GM12801 (cell line): ENCODE data around the gene CMIP.

ENCODE experiments used
- CTCF ChIP-seq: IDR thresholded peaks from one replicate; pipeline ENCODE4 v1.5.1; 2011; ENCODE audit warnings: control low read depth; ENCODE audit not compliant: insufficient read length; ENCODE audit errors: extremely low read depth

The CMIP gene

DNA sequence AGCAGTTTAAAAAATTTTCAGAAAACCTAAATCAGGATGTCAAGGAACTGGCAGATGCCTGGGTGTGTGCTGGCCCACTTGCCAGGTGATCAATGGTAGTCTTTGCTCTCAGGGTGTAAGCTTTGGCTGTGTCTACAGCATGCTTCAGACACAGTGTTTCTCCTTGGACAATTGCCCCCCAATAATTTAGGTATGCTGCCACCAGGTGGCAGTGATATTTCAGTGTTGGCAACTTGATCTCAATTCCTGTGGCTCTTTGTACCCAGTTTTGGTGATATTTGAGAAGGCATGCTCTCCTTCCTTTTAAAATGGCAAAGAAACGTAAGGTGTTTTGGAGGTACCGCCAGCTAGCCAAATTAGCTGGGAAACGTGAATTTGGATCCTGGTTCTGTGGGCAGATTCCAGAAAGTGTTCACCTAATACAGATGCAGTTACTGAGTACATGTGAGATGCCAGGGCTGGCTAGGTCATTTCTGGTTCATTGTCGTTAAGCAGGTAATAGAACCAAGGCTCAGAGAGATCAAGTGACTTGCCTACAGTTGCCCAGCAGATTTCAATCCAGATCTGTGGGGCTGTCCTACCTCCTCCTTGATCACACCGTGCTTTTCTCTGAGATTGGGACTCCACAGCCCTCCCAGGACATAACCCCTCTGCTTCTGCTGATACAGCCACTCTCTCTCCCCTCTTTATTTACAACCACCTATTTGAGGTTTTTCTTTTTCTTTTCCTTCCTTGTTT lies 178.9 kb downstream of the CMIP start:
- TF ChIP-seq CTCF: peak; percentile 3

- no peak for TF ChIP-seq CTCF
These were observed 179.8 kb downstream of the CMIP start for GRCh38 chr16:81624403-81624759.

DNA sequence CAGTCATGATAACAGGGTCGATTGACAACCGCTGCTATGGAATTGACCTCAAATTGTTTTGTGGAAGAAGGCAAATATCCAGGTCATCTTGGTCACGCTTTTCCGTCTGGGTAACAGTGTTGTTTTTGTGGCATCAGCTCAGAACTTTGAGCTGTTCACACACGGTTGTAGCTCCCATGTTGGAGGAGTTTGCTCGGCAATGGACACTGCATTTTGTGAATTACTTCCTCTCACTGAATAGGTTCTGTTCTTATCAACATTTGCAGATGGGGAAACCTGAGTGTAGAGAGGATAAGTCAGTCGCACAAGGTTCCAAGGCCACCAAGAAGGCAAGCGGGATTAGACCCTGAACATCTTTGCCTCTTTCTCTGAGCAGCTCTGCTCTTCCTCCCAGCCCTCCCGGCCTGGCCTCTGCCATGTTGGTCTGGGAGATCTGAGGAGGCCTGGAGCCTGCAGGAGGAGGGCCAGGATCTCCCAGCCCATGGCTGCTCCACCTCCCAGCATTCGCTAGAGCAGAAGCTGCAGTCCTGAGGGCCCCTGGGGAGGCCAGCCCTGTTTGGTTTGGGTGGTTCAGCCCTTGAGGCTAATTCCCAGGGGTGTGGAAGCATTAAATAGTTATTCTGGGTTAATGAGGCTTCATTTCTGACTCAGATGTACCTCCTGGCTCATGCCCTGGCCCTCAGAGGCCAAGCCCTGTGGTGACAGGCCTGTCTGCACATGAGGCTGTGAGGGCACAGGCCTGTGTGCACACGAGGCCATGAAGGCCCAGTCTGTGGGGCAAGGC lies 180.3 kb downstream of the CMIP start:
- TF ChIP-seq CTCF: no peak

DNA sequence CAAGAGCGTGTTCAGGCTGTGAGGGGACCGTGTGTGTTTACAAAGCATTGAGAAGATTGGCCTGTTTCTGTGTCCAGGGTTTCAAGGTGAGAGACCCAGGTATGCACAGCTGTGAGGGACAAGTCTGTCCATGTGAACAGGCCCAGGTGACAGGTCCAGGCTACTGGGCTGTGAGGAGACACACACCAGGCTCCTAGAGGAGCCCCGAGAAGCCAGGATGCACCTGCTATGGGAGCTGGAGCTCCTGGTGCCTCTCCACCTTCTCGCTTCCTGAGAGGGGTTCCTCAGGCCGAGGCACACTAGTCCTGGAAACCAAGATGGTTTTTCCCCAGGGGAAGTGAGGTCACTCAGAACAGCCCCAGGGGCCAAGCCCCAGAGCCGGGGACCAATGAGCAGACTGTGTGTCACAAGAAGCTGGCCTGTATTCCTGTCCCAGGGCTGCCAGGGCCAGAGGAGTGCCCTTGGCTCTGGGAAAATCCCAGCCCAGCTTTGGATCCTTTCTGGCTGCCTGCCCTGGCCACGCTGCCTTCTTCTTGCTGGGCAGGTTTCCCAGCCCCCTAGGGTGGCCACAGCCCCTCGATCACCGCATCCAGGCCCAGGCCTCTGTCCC lies 181.0 kb downstream of the CMIP start:
- TF ChIP-seq CTCF: no peak

- TF ChIP-seq CTCF: no peak
These were observed 181.6 kb downstream of the CMIP start for GRCh38 chr16:81626181-81626674.

GRCh38 chr16:81627024-81627423 lies 182.4 kb downstream of the CMIP start:
- no peak for TF ChIP-seq CTCF

GRCh38 chr16:81627729-81628244 lies 183.2 kb downstream of the CMIP start:
- TF ChIP-seq CTCF: no peak
